ENCODE data around the gene EVC2. TPM values are rescaled to one million over a fixed set of nuclear protein-coding genes. Genes with fewer than 3 reads are reported as not detected.

EVC2 gene
- total RNA-seq, 1 donor from 2014 or later: 8.2 TPM

- peaks cover 4% of the 10 kb centered on the region for H3K36me3 ChIP-seq (ENCODE audit: control insufficient read depth, insufficient read depth, low read length)
- H3K27me3 ChIP-seq (ENCODE audit: control insufficient read depth, insufficient read depth, low read length): no peaks in the 10 kb centered on the region
- TF ChIP-seq CTCF (IDR thresholded peaks at IDR 0.05; ENCODE audit: insufficient read depth, low read length, severe bottlenecking): no peak
- no peak for DNase-seq (ENCODE audit: low read depth)
- no peak for FAIRE-seq
- no peak overlapping the region for H3K4me3 ChIP-seq (ENCODE audit: low read depth, low read length)
Measured at GRCh38 chr4:5715357-5715756, 7.0 kb upstream of the EVC2 start.

GRCh38 chr4:5713861-5714260 lies 5.5 kb upstream of the EVC2 start:
- Histone ChIP-seq H3K36me3 (ENCODE audit: control insufficient read depth, insufficient read depth, low read length) (no peaks in the 10 kb centered on the region), H3K27me3 (ENCODE audit: control insufficient read depth, insufficient read depth, low read length) (no peaks in the 10 kb centered on the region), H3K4me3 (ENCODE audit: low read depth, low read length) (no peak overlapping the region)
- DNase-seq (ENCODE audit: low read depth) (no peak), FAIRE-seq (no peak)
- no peak for TF ChIP-seq CTCF (IDR thresholded peaks at IDR 0.05; ENCODE audit: insufficient read depth, low read length, severe bottlenecking)

- Histone ChIP-seq H3K36me3 (ENCODE audit: control insufficient read depth, insufficient read depth, low read length) (no peaks in the 10 kb centered on the region), H3K4me3 (ENCODE audit: low read depth, low read length) (no peak overlapping the region), H3K27me3 (ENCODE audit: control insufficient read depth, insufficient read depth, low read length) (no peaks in the 10 kb centered on the region)
- TF ChIP-seq CTCF (IDR thresholded peaks at IDR 0.05; ENCODE audit: insufficient read depth, low read length, severe bottlenecking): no peak
- FAIRE-seq (peak; percentile 7), DNase-seq (ENCODE audit: low read depth) (no peak)
Measured at GRCh38 chr4:5712931-5713330, 4.6 kb upstream of the EVC2 start.

- Histone ChIP-seq H3K36me3 (ENCODE audit: control insufficient read depth, insufficient read depth, low read length) (no peaks in the 10 kb centered on the region), H3K27me3 (ENCODE audit: control insufficient read depth, insufficient read depth, low read length) (no peaks in the 10 kb centered on the region), H3K4me3 (ENCODE audit: low read depth, low read length) (no peak overlapping the region)
- no peak for FAIRE-seq
- no peak for TF ChIP-seq CTCF (IDR thresholded peaks at IDR 0.05; ENCODE audit: insufficient read depth, low read length, severe bottlenecking)
- peak; percentile 64 for DNase-seq (ENCODE audit: low read depth)
Measured at GRCh38 chr4:5712517-5712916, 4.2 kb upstream of the EVC2 start.

GRCh38 chr4:5711479-5712184 lies 3.3 kb upstream of the EVC2 start:
- peak; percentile 17 for DNase-seq (ENCODE audit: low read depth)
- no peaks in the 10 kb centered on the region for H3K27me3 ChIP-seq (ENCODE audit: control insufficient read depth, insufficient read depth, low read length)
- peak overlapping the region; percentile 51 for H3K4me3 ChIP-seq (ENCODE audit: low read depth, low read length)
- no peaks in the 10 kb centered on the region for H3K36me3 ChIP-seq (ENCODE audit: control insufficient read depth, insufficient read depth, low read length)
- no peak for FAIRE-seq
- no peak for TF ChIP-seq CTCF (IDR thresholded peaks at IDR 0.05; ENCODE audit: insufficient read depth, low read length, severe bottlenecking)

GRCh38 chr4:5710961-5711478 lies 2.7 kb upstream of the EVC2 start, which contains the start of gene EVC:
EVC (plus strand) TSS chr4:5711201; CDS start chr4:5711381, 180 bp downstream.
- Histone ChIP-seq H3K4me3 (ENCODE audit: low read depth, low read length) (peak within 1 kb of the TSS; percentile 51), H3K36me3 (ENCODE audit: control insufficient read depth, insufficient read depth, low read length) (no peaks in the 10 kb centered on the region), H3K27me3 (ENCODE audit: control insufficient read depth, insufficient read depth, low read length) (no peaks in the 10 kb centered on the region)
- peak; percentile 58 for DNase-seq (ENCODE audit: low read depth)
- no peak for FAIRE-seq
- TF ChIP-seq CTCF (IDR thresholded peaks at IDR 0.05; ENCODE audit: insufficient read depth, low read length, severe bottlenecking): no peak

Measured in bronchial epithelial cell (primary cell).